Ureter (tissue), 1 donor: ENCODE results near the gene CHST14. TPM values are rescaled to one million over a fixed set of nuclear protein-coding genes. Genes with fewer than 3 reads are reported as not detected.
"Not testable (repeated sequence)": the region's sequence is repeated elsewhere in the genome, so short reads cannot be mapped to it uniquely, and the experiment has no call there.

Experiments used
- DNase-seq: peaks from one replicate; pipeline ENCODE4 v3.0.0-alpha.2; 2020; ENCODE audit warnings: low spot score
- total RNA-seq: library from RNA; stranded (reverse); gene quantifications from one replicate; pipeline ENCODE4 v1.2.4, GENCODE V29; 2023
- donor health status: DM: yes; HTN: yes; CAD: no.

CHST14 gene
- total RNA-seq, 1 donor from 2014 or later = 18.0 TPM

DNA sequence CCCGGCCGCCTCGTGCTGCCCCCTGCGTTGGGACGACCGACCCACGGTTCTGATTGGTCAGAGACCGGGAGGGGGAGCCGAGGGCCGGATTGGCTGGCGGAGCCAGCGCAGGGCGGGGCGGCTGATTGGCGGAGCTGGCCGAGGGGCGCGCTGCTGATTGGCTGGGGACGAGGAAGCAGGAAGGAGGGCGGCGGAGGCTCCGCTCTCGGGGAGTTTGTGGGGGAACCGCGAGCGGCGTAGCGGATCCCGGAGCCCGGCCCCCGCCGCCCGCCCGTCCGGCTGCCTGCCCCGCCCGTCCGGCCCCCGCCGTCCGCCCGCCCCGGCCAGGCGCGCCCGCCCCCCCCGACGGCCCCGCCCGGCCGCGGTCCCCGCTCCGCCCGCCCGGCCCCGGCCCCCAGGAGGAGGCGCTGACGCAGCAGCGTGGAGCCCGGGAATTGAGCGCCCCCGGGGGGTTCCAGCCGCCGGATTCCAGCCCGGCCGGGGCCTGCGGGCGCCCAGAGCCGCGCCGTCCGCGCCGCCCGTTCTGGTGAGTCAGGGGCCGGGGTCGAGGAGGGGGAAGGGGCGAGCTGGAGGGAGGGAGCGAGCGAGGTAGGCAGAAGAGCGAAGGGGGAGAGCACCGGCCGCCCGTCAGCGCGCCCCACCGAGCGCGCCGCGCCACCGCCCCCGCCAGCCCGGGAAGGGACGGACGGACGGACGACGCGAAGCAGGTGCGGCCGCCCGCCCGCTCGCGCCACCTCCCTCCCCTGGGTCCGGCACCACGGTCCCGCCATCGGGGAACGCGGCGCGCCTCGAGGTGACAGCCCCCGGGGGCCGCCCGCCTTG is 29.8 kb upstream of the CHST14 start, which contains the start of gene BAHD1:
Gene BAHD1 (plus strand): TSS at position 211 of the 822 bp plus-strand sequence. CDS start 17,512 bp downstream, outside the sequence.
- DNase-seq = peak; percentile 98

DNA sequence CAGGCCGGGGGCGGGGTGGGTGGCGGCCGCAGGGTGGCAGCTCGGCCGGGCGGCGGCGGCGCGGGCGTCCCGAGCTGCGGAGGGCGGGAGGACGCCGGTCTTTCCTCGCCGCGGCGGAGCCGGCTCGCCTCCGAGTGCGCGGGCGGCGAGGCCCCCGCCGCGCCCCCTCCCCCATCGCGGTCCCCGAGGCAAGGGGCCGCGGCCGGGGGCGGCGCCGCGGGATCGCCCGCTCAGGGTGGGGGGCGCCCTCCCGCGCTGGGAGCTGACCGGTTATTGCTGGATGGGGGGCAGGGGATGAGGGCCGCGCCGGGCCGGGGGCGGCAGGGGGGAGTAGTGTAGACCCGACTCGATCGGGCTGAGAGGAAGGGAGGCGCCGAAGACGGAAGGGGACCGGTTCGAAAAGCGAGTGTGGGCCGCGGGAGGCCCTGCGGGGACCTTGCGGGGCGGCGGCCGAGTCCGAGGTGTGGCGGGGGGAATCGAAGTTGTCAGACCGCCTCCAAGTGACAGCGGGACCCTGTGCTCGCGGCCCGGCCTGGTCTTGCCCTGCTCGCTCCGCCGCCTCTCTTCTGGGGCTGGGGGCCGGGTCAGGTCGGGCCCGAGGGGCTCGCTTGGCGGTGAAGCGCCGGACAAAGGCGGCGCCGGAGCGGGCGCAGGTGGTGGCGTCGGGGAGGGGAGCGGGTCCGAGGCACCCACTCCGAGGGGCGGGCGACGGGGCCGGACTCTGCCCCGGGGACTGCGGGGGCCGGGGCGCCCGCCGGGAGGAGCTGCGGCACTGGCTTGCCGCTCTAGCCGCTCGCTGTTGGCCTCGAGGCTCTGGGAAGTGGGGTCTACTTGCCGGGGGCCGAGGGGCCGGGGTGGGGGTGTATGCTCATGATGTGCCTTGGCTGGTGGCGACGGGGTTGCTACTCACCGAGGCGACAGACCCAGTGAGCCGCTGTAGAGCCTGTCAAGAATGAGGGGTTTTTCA is 28.9 kb upstream of the CHST14 start:
- DNase-seq = no peak

DNA sequence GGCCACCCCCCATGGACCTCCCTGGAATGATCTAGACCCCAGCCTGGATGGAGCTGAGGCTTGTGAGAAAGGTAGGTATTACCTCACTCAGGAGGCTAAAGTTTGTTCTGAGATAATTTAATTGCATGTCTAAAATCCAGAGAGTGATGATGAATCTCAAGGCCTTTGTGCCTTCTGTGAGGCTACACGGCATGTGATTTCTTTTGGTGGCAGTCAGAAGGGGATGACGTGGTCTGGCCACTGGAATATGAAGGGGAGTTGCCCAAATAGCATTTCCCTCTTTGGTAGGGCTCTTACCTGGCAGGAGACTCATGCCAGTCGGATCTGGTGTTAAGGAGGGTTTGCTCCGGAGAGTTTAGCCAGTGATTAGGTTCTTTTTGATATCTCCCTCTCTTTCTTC is 27.5 kb upstream of the CHST14 start:
- no peak for DNase-seq

DNA sequence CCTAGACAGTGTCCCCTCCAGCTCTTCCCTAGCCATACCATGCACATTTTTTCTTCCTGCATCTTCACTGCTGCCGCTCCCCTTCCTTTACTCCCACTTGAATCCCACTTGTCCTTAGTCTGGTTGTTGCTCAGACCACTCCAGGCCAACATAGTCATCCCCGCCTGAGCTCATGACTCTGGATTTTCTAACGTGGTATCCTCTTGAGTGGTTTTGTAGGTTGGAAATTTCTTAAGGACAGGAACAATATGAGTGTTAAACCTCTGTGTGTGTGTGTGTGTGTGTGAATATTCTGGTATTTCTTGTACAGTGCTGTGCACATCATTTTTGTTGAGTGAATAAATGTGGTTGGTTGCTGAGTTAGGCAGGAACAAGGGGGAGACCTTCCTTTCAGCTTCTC is 26.9 kb upstream of the CHST14 start:
- no peak for DNase-seq

DNA sequence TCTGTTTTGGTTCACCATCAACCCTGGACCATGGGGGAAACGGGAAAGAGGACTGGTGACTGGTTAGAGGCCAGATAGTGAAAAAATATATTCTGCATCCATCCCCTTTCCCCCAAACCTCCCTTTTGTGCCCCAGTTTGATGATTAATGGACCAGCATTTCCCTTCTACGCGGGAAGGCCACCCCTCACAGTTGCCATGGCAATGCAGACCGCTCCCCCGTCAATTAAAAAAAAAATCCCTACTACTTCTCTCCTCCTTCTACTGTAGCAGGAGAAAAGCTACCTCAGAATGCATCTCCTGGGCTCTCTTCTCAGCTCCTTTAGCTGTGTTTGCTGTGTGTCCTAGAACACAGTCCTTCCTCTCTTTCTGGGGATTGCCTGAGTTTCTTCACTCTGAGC is 26.0 kb upstream of the CHST14 start:
- no peak for DNase-seq

DNA sequence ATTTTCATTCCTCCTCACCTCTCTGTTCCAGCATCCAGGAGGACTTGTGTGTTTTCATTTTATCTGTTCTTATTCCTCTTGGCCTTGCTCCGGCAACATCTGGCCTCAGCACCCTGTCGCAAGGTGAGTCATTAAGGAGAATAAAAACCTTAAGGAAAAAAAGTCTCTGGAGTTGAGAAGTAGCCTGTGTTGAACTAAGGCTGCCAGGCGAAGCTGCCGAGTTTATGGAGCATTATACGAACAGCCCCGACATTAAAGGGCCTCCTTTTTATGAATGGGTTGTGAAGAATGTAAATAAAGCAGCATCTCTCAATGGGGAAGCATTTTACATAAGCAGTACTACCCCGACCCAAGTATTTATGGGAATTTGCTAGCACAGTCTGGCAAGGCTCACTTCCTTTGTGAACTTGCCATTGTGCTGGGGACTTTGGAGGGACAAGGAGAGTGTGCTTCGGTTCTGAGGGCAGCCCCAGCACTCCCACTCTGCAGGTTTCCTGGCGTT is 25.3 kb upstream of the CHST14 start:
- no peak for DNase-seq

DNA sequence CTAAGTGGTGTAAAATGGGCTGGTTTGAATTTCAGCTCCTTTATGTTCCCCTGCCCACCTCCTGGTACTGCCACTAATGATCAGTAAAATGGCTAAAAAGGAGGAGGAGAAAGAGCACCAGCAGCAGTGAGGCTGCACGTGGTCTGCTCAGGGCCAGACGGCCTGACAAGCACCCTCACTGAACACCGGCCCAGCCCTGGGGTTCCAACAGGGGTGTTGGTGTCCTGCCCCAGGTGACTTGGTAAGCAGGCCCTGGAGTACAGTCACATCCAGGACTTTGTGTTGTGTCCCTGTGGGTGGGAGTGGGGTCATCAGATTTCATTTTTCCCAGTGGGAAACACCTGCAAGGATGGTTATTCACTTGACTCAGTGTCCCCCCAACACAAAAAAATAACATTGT is 24.6 kb upstream of the CHST14 start:
- no peak for DNase-seq

DNA sequence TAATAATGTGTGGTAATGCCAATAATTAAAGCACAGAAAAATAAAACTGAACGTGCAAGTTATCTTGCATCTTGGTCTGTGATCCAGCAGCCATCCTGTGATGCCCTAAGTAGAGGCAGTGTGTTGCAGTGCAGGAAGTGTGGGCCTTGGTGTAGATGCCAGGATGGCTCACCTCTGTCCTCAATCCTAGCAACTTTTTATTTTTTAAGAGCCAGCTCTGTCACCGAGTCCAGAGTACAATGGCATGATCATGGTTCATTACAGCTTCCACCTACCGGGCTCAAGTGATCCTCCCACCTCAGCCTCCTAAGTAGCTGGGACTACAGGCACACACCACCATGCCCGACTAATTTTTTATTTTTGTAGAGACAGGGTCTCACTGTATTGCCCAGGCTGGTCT is 22.4 kb upstream of the CHST14 start:
- no peak for DNase-seq

DNA sequence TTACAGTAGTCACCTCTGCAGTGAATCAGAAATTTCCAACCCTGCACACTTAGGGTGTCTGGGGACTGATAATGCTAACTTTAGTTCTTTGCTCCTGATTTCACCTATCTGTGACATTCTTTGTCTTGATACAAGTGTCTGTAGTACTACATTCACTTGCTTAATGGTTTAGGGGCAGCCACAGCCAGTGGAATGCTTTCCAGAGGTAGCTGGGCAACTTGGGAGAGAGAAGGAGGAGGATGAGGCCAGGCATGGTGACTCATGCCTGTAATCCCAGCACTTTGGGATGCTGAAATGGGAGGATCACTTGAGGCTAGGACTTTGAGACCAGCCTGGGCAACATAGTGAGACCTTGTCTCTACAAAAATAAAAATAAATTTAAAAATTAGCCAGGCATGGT is 21.5 kb upstream of the CHST14 start:
- no peak for DNase-seq

DNA sequence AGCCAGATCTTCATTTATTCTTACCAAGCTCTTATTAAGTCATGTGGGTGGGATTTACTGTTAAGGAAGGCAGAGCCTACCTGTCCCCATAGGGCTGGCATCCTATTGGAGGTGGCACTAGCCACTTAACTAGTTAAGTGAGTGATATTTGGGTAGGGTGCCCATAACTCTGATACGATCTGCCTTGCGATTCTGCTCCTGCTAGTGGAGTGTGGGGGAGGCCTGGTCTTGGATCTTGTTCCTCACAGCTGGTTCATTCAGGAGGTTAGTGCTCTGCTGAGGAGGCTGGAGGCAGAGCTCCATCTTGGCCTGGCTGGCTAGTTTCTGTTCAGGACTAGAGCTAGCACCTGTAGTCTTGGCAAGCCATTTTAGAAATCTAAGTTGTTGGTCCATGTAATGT is 20.7 kb upstream of the CHST14 start:
- no peak for DNase-seq

DNA sequence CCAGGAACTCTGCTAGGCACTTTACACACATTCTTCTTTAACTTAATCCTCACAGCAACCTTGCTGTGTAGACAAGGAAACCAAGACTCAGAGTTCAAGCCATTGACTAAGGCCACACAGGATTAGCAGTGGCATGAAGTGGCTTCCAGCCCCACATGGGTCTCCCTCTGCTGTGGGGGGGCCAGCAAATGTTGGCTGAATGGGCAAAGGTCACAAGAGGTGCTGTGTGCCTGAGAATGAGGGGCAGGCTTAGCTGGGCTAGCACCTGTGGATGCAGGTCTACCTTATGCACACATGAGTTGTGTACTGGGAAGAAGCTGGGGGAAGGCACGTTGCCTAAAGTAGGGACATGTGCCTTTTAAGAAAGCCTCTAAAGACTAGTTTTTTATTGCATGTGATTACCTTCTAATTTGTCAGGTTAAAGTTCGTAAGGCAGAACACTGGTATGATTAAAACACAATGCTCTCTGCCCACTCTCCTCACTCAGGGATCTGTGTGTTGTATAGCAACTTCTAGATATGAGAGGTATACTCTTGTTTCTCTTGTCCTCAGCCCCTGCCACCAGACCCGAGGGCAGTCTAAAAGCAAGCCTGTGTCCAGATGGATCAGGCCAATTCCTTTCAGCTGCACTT is 19.1 kb upstream of the CHST14 start:
- no peak for DNase-seq

DNA sequence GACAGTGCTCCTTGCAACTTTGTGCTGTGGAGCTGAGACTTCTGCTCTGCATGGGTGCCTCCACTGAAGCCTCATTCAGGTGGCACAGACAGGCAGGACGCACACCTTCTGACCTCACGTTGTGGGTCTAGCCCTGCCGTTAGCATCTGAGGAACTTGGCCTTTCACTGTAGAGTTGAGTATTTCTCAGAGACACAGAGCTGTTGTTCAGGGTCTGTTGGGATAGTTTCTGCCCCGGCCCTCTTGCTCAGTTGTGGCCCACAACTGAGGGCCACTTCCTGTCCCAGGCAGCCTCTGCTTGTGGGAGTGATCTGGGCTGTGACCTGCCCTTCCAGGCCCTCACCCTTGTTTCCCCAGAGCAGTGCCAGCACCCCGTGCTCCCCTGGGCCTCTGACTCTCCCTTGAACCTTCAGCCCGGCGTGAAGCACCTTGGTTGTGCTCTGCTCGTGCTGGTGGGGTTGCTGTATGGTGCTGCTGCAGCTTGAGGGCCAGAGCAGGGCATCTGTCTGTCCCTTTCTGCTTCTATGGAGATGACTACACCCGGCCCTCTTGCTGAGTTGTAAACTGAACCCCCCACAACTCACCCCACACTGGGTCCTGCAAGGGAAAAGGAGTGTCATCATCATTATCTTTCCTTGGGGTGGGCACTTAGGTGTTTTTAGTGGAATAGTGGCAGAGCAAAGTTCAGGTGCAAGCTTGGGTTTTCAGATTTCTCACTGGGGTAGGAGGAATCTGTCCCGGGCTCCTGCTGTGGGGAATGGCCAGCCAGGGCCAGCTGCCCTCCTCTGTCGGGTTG is 18.3 kb upstream of the CHST14 start:
- no peak for DNase-seq

DNA sequence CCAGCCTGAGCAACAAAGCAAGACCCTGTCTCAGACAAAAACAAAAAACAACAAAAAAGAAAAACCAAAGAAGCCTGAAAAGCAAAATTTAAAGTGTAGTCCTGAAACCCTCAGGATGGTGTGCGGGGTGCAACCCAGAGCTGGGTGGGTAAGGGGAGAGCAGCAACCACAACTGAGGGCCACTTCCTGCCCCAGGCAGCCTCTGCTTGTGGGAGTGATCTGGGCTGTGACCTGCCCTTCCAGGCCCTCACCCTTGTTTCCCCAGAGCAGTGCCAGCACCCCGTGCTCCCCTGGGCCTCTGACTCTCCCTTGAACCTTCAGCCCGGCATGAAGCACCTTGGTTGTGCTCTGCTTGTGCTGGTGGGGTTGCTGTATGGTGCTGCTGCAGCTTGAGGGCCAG is 16.8 kb upstream of the CHST14 start:
- not testable (repeated sequence) for DNase-seq

DNA sequence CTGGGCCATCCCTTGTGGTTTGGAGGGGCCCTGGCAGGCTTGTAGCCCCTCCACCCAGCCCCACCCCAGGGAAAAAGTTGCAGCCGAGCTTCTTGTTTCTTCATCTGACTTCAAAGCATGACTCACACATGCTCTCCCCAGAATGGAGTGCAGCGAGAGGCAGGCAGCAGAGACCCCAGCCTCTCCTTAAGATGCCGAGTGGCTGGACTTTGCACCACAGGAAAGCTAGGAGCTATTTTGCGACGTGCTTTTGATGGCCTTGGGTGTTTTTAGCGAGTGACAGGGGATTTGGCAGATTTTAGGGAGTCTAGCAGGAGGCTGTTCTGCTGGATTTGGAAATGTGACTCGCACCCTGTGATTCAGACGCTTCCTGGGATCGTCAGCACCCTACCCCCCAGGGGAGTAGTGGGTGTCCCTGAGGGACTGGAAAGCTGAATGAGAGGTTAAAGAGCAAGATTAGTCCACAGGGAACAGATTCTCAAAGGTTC is 15.8 kb upstream of the CHST14 start:
- DNase-seq = no peak

DNA sequence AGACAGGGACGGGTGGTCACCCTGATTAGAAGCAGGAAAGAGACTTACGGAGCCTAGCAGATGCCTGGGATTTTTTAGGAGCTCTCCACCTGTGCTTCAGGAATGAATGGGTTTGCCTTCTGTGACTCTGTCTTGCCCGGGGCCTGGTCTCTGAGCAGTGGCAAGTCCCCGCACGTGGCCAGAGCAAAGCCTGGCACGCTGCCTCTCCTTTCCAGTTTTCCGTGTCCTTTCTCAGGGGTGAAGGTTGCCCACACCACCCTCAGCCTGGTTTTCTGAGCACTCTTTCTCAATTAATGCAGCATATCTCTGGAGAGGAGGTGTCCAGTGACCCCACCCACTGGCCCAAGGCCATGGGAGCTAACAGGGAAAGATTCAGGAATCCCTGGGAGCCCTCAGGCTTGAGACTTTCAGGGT is 14.5 kb upstream of the CHST14 start:
- DNase-seq = no peak

DNA sequence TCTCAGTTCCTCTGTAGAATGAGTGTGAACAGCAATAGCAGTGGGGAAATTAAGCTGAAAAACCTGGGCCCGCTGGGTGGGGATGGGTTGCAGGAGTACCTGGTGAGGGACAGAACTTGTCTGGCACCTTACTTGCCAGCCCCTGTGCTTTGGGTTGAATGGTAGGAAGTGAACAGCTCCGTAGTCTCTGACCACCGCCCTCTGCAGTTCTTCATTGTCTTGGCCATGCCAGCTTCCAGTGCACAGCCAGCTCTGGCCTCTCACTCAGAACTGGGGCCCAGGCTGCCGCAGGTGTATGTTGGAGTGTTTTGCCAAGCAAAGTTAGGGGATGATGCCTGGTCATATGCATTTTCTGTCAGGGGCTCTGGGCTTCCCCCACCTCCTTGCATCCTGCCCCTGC is 14.0 kb upstream of the CHST14 start:
- DNase-seq = no peak

DNA sequence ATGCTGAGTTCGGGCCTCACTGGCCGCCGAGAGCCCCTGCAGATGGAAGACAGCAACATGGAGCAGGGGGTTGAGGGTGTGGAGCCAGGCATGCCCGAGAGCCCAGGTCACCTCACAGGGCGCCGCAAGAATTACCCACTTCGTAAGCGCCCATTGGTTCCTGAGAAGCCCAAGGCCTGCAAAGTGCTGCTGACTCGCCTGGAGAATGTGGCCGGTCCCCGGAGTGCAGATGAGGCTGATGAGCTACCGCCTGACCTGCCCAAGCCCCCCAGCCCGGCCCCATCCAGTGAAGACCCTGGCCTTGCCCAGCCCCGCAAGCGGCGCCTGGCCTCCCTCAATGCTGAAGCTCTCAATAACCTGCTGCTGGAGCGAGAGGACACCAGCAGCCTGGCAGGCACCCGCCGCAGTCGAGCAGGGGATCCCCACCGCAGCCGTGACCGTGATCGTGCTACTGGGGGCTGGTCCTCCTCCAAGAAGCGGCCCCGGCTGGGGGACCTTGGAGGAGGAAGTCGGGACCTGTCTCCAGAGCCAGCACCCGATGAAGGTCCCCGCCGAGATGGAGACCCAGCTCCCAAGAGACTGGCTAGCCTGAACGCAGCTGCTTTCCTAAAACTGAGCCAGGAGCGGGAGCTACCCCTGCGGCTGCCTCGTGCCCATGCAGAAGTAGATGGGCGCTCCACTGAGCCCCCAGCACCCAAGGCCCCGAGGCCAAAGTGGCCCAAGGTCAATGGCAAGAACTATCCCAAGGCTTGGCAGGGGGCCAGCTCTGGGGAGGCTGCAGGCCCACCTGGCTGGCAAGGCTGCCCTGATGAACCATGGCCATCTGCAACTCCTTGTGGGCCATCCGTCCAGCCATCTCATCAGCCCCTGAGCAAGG is 12.1 kb upstream of the CHST14 start:
- no peak for DNase-seq

DNA sequence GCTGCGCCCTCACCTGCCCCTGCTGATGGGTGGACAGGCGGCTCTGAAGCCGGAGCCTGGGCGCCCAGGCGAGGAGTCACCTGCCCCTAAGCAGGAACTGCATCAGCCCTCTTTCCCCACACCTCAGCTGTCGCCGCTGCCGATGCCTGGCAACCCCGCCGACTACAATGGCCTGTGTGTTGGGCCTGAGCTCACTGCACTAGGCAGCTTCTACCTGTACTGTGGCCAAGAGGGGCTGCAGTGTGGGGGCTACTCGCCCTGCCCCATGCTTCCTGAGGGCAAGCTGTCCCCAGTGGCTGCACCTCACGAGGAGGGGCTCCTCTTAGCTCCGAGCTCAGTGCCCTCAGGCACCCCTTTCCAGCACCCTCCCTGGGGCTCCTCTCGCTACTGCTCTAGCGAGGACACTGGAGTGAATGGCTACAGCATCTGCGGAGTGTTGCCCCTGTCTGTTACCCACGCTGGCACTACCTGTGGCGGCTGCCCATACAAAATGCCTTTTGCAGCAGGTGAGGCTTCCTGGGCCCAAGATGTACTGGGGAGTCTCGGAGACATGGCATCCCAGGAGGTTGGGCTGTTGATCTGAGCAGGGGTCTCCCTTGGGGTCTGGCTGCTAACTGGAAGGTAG is 11.3 kb upstream of the CHST14 start:
- no peak for DNase-seq

DNA sequence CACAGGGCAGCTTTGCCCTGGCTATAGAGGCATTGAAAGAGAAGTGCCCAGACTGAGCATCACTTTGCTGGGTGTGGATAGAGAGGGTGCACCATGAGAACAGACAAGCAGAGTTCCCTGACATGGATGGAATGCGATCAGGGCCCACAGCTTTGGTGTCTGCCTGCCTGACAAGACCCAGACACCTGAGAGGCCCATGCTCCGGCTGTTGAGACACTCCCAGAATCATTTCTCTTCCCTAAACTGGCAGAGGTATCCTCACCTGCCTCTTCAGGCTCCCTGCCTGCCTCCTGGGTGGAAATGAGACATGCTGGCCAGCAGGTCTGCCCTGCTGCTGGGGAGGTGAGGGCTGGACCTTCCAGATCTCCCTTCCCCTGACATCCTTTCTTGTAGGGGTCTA is 10.4 kb upstream of the CHST14 start:
- no peak for DNase-seq

DNA sequence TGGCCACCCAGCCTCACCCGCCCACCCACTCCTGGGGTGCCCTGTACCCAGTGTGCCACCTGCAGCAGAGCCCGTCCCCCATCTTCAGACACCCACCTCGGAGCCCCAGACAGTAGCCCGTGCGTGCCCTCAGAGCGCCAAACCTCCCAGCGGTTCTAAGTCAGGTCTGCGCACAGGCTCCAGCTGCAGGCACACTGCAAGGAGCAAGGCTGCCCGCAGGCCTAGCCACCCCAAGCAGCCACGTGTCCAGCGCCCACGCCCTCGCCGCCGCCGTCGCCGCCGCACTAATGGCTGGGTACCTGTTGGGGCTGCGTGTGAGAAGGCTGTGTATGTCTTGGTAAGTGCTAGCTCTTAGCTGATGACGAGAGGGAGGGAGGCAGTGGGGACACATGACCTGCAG is 8.8 kb upstream of the CHST14 start:
- no peak for DNase-seq
